Effector memory CD4-positive, alpha-beta T cell (primary cell): ENCODE results near the gene C1QTNF1.

Experiments
- DNase-seq, 3 donors: peaks; one replicate each; pipeline ENCODE4 v3.0.0-alpha.2; 2020
- H3K27ac ChIP-seq: 2 replicates; pipeline ENCODE4 v1.7.0; 2013; ENCODE audit warnings: mild to moderate bottlenecking, low read length, moderate library complexity; ENCODE audit not compliant: insufficient read depth, poor library complexity, severe bottlenecking
- H3K27me3 ChIP-seq: replicated peaks from 2 replicates; pipeline ENCODE4 v1.7.0; 2013; ENCODE audit warnings: mild to moderate bottlenecking, low read length; ENCODE audit not compliant: insufficient read depth, control insufficient read depth, poor library complexity, severe bottlenecking
- H3K36me3 ChIP-seq: 2 replicates; pipeline ENCODE4 v1.7.0; 2013; ENCODE audit warnings: mild to moderate bottlenecking, low read length, moderate library complexity; ENCODE audit not compliant: control insufficient read depth, insufficient read depth
- H3K4me1 ChIP-seq: 2 replicates; pipeline ENCODE4 v1.7.0; 2013; ENCODE audit warnings: low read length, mild to moderate bottlenecking; ENCODE audit not compliant: control insufficient read depth, insufficient read depth, poor library complexity, severe bottlenecking
- H3K4me3 ChIP-seq: 2 replicates; pipeline ENCODE4 v1.7.0; 2013; ENCODE audit warnings: low read length, low read depth, mild to moderate bottlenecking; ENCODE audit not compliant: insufficient read depth, poor library complexity, severe bottlenecking
- H3K9me3 ChIP-seq: 2 replicates; pipeline ENCODE4 v1.7.0; 2013; ENCODE audit warnings: mild to moderate bottlenecking, low read length, moderate library complexity; ENCODE audit not compliant: control insufficient read depth

C1QTNF1 gene

DNA sequence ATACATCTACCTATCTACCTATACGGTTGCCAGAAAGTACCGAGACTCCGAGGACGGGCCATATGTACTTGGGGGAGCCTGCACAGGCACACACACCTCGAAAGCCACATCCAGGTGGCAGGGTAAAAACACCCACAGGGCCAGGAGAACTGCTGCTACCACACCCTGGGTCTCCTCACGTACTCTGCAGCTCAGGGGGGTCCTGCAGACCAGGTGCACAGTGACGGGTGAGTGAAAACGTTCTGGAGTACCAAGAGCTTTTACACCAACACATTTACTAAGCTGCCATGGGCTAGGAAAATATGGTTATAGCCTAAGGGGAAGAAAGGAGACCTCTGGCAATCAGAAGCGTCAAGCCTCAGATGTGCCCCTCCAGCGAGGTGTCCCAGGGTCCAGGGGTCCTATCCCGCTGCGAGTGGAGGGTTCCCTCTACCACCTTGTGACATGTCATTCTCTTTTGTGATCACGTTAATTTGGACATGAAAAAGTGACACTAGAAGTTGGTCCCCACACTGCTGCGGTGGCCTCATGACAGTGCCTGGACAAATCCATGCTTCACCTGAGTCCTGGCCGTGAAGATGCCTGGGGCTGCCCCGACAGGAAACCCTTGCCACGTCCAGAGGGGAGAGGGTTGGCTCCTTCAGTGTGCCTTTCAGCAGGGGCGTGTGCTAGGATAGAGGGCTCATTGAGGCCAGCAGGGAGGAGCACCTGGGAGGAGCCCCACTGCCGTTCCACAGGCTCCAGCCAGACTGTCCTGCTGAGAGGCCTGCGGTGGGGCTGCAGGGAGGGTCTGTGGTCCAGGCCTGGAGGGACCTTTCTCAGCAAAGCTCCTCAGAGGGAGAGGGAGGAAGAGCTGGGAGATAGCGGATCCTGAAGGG is 16.2 kb upstream of the C1QTNF1 start:
- H3K4me3 ChIP-seq, result no peak overlapping the region
- H3K27me3 ChIP-seq, result no peaks in the 10 kb centered on the region
- no peaks in the 10 kb centered on the region for H3K9me3 ChIP-seq
- H3K4me1 ChIP-seq, result peaks cover 37% of the 10 kb centered on the region
- H3K36me3 ChIP-seq, result peaks cover 4% of the 10 kb centered on the region
- no peak for DNase-seq
- no peak overlapping the region for H3K27ac ChIP-seq

DNA sequence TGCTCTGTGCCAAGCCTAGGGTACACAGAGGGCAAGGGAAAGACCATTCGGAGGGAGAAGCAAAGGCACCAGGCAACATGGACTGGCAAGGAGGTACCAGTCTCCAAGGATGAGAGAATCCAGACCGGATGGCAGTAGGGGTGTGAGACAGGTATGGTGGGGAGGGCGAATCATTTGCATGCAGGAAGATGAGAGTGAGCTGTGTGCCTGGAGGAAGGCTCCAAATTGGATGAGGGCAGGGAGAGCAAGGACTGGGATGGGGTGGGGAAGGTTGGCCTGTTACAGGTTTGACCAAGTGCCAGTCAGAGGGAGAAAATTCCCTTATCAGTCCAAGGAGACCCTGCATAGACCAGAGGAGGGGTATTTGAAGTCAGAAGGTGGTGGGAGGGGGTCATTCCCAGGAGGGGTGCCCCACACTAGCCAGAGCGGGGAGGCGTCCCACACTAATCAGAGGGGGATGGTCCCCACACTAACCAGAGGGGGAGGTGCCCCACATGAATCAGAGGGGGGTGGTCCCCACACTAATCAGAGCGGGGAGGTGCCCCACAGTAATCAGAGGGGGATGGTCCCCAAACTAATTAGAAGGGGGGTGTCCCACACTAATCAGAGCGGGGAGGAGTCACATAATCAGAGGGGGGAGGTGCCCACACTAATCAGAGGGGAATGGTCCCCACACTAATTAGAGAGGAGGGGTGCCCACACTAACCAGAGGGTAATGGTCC is 15.1 kb upstream of the C1QTNF1 start:
- peak overlapping the region; percentile 86 for H3K4me3 ChIP-seq
- H3K9me3 ChIP-seq, result no peaks in the 10 kb centered on the region
- no peaks in the 10 kb centered on the region for H3K27me3 ChIP-seq
- H3K4me1 ChIP-seq, result peaks cover 37% of the 10 kb centered on the region
- H3K27ac ChIP-seq, result peak overlapping the region; percentile 86
- DNase-seq, result no peak
- H3K36me3 ChIP-seq, result no peaks in the 10 kb centered on the region

- Histone ChIP-seq H3K4me1 (peaks cover 37% of the 10 kb centered on the region), H3K4me3 (peak within 1 kb of the TSS; percentile 86), H3K27me3 (no peaks in the 10 kb centered on the region), H3K9me3 (no peaks in the 10 kb centered on the region), H3K27ac (peak within 1 kb of the TSS; percentile 86), H3K36me3 (no peaks in the 10 kb centered on the region)
- DNase-seq, result peak; percentile 68 to 78 (median 69)
Observed at GRCh38 chr17:79009397-79010303, 14.3 kb upstream of the C1QTNF1 start, which contains the start of gene CANT1. Gene CANT1 (minus strand): TSS chr17:79009764. CDS start chr17:78997622, 12,142 bp downstream.

DNA sequence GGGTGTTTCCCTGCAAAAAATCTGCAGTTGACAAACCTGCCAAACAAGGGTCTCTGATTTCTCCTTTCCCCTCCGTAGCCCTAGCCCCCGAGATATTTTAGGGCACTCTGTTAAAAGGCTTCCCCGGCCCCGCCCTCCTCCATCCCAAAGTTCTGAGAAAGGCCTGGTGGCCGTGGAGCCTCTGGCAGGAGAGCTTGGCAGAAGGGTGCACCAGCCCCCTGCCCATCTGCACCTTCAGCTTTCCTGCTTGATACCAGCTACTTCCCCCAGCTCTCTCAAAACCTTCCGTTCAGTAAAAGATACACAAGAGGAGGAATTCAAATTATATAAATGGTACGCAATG is 13.7 kb upstream of the C1QTNF1 start:
- peak overlapping the region; percentile 86 for H3K4me3 ChIP-seq
- H3K4me1 ChIP-seq, result peaks cover 34% of the 10 kb centered on the region
- H3K27me3 ChIP-seq, result no peaks in the 10 kb centered on the region
- H3K27ac ChIP-seq, result peak overlapping the region; percentile 86
- DNase-seq, result no peak
- no peaks in the 10 kb centered on the region for H3K9me3 ChIP-seq
- H3K36me3 ChIP-seq, result no peaks in the 10 kb centered on the region

GRCh38 chr17:79011451-79012147 is 12.4 kb upstream of the C1QTNF1 start:
- Histone ChIP-seq H3K4me3 (no peak overlapping the region), H3K27me3 (no peaks in the 10 kb centered on the region), H3K4me1 (peaks cover 21% of the 10 kb centered on the region), H3K27ac (no peak overlapping the region), H3K9me3 (no peaks in the 10 kb centered on the region), H3K36me3 (no peaks in the 10 kb centered on the region)
- no peak for DNase-seq

DNA sequence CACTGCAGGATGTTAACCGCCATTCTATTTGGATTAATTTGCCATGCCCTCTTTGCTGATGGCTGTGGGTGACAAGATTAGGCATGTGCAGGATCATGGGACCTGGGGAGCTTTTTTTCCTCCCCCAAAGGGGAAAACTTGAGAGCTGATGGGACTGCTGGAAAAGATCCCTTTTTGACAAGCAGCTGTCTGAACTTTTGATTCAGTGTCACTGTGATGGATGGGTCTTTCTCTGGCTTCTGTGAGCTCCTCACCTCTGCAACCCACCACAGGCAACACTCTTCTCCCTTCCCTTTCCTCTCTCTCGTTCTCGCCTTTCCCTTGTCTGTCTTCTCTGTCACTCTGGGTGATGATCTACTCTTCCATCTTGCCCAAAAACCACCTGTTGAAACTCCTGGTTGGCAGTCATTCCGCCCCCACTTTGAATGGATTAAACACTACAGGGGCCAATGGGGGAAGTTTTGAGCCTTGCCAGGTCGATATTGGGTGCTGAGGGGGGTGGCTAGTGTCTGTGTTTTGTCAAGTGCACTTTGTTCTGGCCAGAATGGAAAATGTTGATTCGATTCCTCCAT is 11.3 kb upstream of the C1QTNF1 start:
- DNase-seq, result no peak
- H3K4me1 ChIP-seq, result peaks cover 19% of the 10 kb centered on the region
- H3K9me3 ChIP-seq, result no peaks in the 10 kb centered on the region
- H3K27ac ChIP-seq, result no peak overlapping the region
- no peak overlapping the region for H3K4me3 ChIP-seq
- H3K27me3 ChIP-seq, result no peaks in the 10 kb centered on the region
- no peaks in the 10 kb centered on the region for H3K36me3 ChIP-seq

DNA sequence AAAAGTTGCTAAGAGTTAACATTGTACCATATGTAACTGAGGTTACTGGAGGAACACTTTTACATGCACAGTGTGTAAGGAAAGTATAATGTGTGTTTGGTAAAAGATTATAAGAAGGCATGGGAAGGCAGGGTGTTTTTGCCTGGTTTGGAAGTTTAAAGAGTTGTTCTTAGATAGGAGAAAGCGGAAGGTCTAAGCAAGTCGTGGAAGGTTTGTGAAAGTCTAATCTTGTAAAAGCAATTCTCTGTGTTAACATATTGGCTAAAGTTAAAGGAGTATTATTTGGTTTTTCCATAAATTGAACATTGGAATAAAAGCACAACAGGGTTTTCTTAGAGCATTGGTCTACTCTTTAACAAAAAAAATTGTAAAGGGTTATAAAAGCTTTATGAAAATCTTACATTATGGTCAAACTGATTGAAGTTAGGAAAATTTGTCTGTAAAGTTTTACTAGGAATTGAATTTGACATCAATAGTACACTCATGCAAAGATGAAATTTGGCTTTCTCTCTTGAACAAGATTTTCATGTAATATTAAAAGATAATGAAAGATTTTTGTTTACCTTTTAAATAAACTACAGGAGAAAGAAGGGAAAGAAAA is 9.7 kb upstream of the C1QTNF1 start:
- DNase-seq, result no peak
- Histone ChIP-seq H3K9me3 (no peaks in the 10 kb centered on the region), H3K4me3 (no peak overlapping the region), H3K36me3 (no peaks in the 10 kb centered on the region), H3K27ac (no peak overlapping the region), H3K4me1 (peaks cover 5% of the 10 kb centered on the region), H3K27me3 (no peaks in the 10 kb centered on the region)

- H3K36me3 ChIP-seq, result no peaks in the 10 kb centered on the region
- H3K9me3 ChIP-seq, result no peaks in the 10 kb centered on the region
- no peaks in the 10 kb centered on the region for H3K27me3 ChIP-seq
- H3K4me1 ChIP-seq, result no peaks in the 10 kb centered on the region
- H3K27ac ChIP-seq, result no peak overlapping the region
- DNase-seq, result no peak
- H3K4me3 ChIP-seq, result no peak overlapping the region
Observed at GRCh38 chr17:79017546-79018369, 6.2 kb upstream of the C1QTNF1 start.
